ENCODE measurements around the gene DBF4B.
A peak's percentile ranks its signal among the peaks of the same experiment; 100 is the strongest.
"Not testable (repeated sequence)": the region's sequence is repeated elsewhere in the genome, so short reads cannot be mapped to it uniquely, and the experiment has no call there.

DBF4B gene, protein sequence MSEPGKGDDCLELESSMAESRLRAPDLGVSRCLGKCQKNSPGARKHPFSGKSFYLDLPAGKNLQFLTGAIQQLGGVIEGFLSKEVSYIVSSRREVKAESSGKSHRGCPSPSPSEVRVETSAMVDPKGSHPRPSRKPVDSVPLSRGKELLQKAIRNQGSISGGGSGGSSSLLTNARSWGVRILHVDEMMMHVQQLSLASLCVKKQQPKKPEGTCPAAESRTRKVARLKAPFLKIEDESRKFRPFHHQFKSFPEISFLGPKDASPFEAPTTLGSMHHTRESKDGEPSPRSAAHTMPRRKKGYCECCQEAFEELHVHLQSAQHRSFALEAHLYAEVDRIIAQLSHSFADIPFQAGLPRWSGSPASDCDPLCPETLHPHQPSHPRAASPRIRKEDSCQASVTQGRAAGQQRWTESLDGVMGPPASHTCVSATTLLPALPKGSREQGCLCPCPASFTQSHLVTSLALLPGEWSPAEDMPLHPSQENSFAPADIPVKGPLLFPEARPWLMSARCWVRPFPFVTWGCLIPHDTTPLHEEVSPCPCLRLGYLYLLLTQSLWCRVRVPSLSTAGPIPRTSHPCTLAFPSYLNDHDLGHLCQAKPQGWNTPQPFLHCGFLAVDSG

DNA sequence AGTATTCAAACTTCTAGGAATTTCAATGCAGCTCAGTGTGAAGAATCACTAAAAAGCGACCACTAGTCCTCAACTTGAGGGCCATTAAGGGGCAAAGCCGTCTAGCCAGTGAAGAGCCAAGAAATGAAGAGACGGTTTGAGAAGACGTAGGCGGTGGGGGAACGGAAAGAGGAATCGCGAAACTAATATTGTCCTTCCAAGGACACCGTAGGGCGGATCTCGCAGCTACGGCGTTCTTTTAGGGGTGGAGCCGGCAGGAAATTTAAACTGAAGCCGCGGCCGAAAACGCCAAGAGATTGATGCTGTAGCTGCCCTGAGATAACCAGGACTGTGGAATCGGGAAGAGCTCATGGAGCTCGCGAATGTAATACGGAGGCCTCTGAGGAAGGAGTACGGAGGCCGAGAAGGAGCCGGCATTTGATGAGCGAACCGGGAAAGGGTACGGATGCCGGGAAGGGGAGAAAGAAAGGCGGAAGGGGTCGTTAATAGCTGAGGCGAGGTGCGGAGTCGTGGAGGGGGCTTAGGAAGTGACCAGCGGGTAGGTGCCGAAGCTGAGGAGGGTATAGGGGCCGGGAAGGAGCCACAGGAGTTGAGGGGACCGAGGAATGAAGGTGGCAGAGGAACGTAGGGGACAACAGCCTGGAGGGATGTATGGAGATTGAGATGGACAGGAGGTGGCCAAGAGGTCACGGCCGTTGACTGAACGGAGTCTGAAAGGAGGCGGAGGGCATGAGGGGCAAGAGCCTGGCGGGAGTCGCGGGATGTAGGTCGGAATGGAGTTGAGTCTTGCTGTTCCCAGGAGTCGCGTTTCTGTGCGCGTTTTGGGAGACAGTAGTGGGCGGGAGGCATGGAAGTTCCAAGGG is at the start of gene DBF4B:
TSS of gene DBF4B (plus strand) at position 265 of the 863 bp plus-strand sequence. CDS start at position 421, 156 bp downstream.
- DNase-seq, result peak; percentile 92

DNA sequence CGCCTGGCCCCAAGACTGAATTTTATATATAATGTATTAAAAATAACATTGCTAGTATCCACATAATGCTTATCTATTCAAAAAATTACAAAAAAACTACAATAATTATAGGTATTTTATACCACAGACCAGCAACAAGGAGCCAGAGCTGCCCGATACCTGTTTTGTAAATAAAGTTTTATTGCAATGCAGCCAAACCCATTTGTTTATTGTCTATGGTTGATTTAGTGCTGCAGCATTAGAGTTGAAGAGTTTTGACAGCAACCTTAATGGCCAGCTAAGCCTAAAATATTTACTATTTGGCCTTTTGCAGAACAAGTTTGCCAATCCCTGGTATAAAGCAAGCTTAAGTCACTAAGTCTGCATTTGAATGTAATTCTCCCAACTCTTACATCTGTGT is 46.6 kb upstream of the DBF4B start:
- DNase-seq, result no peak

DNA sequence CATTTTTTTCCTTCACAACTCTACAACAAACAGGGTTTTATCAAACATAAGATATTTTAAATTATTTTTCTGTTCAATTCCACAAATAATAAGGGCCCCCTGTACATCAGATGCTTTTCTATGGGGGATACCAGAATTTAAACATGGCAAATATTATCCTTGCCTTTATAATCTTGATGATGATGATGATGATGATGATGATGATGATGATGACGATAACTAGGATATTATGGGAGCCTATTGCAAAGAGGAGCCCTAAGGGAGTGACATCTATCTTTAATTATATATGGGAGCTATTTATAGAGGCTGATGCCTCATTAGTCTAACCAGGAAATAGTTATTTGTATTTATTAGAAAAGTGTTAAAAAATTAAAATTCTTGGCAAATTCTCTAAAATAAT is 45.4 kb upstream of the DBF4B start:
- DNase-seq, result no peak

DNA sequence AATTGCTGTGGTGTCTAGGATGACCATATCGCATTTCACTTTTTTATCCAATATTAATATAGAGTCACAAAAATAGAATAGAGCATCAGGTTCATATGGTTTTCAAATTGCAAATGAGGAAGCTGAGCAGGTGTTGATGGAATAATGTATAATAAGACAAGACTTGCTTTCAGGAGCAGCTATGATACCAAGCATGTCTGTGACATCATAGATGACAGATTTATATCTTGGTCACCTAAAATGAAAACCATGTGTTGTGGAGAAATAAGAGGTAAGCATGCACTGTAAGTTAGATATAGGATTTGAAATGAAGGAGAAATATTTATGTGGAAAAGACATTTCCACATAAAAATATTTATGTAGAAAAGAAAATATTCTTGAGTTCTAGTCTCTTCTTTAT is 43.6 kb upstream of the DBF4B start:
- no peak for DNase-seq

DNA sequence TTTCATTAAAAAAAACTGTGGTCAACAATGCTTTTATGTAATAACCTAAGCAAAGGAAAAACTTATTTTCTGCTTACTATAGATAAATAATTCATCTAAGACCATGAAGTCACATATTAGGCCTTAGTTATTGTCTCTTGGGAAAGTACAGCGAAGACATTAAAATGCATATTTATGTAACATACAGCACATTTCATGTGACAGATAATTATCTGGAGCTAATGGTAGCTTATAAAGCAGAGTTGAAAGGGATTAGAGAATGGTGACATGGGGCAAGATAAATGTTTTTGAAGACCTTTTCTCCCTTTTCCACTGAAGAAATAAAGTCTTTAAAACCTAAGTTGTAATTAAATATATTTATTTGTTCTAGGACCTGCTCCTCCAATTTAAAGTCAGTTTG is 42.5 kb upstream of the DBF4B start:
- DNase-seq, result no peak

DNA sequence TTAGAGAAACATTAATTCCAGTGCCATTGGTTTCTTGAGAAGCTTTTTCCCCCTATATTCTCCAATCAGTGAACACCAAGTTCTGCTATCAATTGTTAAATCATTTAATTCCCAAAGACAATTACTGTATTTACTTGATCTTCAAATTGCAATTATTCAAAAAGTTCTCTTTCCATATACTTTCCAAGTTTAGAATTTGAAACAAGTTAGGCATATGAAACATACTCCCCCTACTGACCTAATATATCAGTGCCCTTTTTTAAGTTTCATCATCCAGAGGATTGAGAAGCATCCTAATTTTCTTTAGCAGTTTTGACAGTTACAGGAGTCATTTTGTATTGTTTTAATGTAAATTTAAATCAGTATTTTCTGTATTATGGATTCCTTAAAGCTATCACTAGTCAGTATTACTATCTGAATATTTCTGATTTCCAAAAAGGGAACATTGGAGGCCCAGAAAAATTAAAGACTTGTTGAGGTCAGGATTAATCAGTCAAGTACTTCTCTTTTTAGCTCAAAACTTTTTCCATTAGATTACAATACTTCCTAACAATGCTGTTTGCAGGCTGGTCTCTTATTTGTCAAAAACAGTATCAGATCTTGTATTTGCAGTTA is 35.9 kb upstream of the DBF4B start:
- DNase-seq, result peak; percentile 50

DNA sequence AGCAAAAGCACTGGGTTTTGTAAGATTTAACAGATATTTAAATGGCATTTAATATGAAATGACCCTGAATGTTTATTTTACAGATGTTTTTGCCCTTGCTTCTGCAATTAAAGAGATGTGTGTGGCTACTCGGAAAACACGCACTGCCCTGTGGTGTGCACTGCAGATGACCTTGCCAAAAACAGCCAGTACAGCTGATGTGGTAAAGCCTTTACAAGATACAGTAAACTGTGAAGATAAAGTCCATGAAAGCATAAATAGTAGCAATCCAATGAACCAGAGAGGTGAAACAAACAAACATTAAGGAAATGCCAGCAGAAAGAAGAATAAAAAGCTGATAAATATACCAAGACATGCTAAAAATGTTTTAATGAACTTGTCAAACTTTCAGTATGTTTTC is 34.6 kb upstream of the DBF4B start:
- DNase-seq, result no peak

DNA sequence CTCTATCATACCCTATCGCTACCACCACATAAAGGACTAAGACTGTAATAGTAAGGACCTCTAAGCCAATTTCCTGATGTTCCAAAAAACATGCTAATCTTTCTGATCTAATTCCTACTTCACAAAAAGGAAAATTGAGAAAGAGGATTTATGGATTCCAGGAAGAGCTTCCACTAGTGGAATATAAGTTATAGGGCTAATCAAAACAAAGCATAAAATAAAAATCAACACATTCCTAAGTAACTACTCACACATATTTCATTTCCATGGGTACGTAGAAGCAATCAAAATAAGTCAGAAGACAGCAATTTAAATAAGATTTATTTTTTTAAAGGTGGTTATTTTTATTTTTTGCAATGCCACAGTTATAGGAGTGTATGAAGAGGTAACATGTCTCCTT is 31.3 kb upstream of the DBF4B start:
- DNase-seq, result peak; percentile 38

DNA sequence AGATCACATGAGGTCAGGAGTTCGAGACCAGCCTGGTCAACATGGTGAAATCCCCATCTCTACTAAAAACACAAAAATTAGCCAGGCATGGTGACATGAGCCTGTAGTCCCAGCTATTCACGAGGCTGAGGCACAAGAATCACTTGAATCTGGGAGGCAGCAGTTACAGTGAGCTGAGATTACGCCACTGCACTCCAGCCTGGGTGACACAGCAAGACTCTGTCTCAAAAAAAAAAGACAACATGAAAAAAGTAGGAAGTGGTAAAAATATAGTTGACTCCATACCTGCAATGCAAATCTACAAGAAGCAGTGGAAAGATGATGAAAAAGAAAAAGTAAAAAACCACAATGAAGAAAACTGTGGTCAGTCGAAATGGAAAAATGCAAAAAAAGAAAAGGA is 25.2 kb upstream of the DBF4B start:
- DNase-seq, result not testable (repeated sequence)

DNA sequence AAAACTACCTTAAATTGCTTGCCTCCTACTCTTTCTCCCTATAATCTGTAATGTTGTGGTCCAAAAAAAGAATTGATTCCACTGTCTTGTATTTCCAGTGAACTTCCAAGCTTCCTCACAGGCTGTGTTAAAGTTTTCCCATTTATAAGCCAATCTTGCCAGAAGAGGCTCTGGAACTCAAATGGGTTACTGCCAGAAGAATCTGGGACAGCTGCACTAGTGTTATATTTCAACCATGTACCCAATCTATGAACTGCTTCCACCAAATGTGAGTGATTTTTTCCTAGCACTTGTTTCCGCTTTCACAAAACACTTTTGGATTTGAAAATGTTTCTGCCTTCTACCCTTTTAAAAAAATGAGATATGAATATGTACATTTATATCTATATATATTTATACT is 20.7 kb upstream of the DBF4B start:
- no peak for DNase-seq

DNA sequence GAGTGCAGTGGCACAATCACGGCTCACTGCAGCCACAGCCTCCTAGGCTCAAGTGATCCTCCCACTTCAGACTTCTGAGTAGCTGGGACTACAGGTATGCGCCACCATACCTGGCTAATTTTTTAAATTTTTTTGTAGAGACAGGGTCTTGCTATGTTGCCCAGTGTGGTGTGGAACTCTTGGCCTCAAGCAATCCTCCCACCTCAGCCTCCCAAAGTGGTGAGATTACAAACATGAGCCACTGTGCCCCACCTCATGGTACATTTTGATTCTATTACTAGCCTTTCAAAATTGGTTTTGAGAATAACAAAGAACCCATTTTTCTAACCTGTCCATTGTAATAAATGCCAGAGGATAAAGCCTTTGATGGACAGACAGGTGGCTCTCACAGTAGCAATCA is 20.3 kb upstream of the DBF4B start:
- no peak for DNase-seq

DNA sequence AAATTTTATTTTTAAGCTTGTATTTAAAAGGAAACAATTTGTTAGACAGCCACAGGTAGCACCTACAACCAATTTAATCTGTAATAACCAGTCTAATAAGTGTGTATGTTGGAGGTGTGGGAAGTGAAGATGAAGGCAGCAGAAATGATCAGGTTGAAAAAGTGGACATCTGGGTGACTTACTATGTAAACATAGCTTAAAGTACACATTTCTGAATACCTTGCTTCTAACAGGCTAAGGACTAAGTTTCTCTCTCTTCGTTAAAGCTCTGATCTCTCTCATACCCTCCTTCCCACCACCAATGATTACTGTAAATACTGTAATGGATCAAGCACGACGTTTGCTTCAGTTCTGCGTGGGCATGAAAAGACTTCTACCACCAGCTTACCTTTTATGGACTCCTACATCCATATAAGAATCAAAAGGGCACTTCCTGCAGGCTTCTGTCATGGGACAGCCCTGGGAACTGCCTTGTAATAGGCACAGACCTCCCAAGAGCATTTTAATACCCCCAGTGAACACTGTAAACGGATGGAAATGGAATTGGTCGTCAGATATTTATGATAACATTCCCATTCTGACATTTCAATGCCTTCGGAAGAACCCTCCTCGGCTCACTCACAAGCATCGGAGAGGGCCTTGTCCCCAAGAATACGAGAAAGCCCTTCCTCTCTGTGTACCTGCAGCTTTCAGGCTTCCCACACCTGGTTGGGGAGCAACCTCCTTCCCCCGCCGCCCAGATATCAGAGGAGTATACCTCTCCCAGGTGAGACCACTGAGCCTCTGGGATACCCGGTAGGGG is 19.6 kb upstream of the DBF4B start:
- no peak for DNase-seq

DNA sequence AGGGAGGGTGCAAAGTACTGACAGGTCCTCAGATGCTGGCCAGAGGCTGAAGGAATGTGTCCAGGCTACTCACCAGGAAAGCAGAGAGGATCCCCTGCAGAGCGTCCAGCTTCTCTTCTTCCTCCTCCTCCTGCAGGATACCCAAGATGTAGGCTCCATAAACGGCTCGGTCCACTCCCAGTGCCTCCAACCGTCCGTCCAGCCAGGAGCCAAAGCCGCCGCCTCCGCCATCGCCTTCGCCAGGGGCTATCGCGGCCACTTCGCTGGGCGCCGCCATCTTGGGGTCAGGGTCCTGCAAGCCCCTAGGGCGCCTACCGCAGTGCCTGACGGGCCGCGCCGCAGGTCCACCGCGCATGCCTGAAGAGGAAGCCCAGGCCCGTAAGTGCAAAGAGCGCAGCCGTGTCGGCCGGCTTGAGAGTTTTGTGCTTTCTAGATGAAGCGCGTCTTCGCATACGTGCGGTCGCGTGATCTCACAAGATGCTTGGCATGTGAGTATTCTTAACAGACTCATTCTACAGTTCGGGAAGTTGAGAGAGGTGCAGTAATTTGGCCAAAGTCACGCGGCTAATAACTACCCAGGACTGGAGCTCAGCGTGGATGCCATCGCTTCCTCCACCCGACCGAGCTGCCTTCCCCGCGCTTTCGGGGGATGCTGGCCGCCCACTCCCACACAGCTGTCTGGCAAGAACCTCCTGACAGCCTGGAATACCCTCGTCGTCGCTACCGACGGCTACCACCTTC is 18.8 kb upstream of the DBF4B start, which contains the start of gene CCDC43:
TSS of gene CCDC43 (minus strand) at position 300 of the 741 bp plus-strand sequence. CDS start at position 277, 23 bp downstream.
- peak; percentile 92 for DNase-seq

DNA sequence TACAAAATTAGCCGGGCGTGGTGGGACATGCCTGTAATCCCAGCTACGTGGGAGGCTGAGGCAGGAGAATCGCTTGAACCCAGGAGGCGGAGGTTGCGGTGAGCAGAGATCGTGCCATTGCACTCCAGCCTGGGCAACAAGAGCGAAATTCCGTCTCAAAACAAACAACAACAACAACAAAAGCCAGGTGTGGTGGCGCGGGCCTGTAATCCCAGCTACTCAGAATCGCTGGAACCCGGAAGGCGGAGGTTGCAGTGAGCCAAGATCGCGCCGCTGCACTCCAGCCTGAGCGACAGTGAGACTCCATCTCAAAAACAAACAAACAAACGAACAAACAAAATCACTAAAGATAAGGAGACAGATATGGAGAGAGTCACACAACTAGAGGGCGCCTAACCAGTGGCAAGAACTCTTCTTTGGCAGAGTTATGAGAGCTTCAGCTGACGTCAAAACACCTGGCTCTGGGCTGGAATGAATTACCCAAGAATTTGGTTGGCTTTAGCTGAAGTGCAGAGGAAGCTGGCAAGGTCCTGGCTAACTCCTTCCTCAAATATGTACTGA is 17.6 kb upstream of the DBF4B start:
- peak; percentile 23 for DNase-seq

DNA sequence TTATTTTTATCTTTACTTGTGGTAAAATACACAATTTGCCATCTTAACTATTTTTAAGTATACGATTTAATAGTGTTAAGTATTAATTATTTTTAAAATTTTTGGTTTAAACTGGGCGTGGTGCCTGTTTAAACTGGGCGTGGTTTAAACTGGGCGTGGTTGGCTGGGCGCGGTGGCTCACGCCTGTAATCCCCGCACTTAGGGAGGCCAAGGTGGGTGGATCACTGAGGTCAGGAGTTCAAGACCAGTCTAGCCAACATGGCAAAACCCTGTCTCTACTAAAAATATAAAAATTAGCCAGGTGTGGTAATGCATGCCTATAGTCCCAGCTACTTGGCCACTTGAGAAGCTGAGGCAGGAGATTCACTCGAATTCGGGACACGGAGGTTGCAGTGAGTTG is 14.9 kb upstream of the DBF4B start:
- no peak for DNase-seq

DNA sequence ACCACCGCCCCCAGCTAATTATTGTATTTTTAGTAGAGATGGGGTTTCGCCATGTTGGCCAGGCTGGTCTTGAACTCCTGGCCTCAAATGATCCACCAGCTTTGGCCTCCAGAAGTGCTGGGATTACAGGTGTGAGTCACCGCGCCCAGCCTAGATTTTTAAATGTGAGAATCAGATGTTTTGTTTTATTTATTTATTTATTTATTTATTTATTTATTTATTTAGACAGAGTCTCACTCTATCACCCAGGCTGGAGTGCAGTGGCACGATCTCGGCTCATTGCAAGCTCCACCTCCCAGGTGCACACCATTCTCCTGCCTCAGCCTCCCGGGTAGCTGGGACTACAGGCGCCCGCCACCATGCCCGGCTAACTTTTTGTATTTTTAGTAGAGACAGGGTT is 8.2 kb upstream of the DBF4B start:
- not testable (repeated sequence) for DNase-seq

DNA sequence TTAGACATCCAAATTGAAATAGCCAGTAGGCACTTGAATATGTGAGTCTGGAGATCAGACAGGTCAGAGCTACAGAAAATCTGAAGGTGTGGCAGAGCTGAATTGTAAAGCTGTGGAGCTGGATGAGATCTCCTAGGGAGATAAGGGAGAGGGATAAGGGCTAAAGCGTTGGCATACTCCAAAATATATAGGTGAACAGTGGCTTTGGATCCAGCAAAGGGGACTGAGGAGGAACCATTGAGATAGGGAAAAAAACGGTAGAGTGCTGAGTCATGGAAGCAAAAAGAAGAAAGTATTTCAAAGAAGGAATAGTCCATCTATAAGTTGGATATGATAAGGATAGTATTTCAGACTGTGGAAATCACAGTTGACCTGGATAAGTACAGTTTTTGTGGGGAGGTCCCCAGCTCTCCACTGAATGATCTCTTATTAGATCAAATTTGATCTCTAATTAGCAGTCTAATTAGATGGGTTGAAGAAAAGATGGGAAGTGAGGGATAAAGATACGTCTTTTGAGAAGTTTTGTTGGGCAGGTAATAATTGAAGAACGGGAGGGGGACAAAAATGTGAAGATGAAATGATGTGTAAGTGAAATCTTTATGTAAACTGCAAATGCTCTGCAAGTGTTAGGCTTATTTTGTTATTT is 587 bp upstream of the DBF4B start:
- no peak for DNase-seq

DNA sequence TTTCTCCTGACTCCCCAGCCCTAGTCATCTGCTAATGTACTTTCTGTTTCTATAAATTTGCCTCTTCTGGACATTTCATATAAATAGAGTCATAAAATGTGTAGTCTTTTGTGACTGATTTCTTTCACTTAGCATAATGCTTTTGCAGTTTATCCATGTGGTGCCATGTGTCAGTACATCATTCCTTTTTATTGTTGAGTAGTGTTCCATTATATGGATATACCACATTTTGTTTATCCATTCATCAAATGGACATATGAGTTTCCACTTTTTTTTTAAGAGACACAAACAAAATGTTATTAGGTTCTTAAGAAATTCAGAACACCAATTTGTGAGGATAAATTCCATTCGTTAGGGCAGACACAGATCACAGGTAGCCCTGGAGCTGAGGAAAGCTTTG is 11.0 kb downstream of the DBF4B start:
- no peak for DNase-seq

DNA sequence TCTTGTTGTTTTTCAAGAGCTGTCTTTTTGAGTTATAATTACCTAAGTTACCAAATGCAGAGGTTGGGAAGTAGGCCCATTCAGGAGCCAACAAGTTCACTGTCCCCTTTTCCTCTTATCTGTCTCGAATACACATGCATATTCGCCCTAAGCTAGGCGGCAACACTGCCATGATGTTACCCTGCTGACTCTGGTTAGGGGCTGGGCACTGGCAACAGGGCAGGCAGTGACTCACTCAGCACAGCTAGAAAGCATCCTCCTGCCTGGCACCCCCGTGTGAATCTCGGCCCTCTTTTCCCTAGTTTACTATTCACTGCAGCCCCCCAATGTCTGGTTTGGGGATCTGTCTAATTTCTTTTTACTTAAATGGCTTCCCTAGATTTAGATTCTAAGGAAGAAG is 13.8 kb downstream of the DBF4B start:
- no peak for DNase-seq

DNA sequence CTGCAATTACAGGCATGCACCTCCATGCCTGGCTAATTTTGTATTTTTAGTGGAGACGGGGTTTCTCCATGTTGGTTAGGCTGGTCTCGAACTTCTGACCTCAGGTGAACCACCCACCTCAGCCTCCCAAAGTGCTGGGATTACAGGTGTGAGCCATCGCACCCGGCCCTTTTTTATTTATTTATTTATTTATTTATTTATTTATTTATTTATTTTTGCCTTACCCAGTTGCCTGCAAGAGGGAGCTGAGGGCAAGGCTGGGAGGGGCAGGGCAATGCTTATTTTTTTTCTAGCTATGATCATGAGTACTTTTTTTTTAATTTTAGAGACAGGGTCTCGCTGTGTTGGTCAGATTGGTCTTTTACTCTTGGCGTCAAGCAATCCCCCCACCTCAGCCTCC is 17.7 kb downstream of the DBF4B start:
- DNase-seq, result not testable (repeated sequence)

DNA sequence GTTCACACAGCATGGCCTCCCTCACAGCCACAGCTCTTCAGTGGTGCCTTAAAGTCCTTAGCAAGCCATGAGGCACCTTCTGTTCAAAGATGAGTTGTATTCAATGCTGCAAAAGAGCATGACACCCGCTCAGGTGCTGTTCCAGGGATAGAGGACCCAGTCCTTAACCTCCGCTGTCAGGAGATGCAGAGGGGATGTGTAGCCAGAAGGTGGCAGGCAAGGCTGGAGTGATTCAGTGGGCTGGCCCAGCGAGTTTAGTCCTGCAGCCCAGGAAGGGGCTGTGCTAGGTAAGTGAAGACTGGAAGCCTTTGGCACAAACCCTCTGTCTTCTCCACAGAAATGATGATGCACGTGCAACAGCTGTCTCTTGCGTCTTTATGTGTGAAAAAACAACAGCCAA is 25.3 kb downstream of the DBF4B start:
- DNase-seq, result no peak

All from fibroblast of upper back skin (primary cell).